Islet precursor cell (in vitro differentiated cells): ENCODE measurements around the gene SCN3A.
A peak's percentile ranks its signal among the peaks of the same experiment; 100 is the strongest.

Experiments
- DNase-seq: peaks from one replicate; pipeline ENCODE4 v3.0.0-alpha.2; 2018

SCN3A gene

GRCh38 chr2:165109915-165110314 is 93.9 kb downstream of the SCN3A start:
- DNase-seq: peak; percentile 59

GRCh38 chr2:165105926-165106325 is 97.9 kb downstream of the SCN3A start:
- DNase-seq: no peak

GRCh38 chr2:165087933-165088901 is 115.6 kb downstream of the SCN3A start:
- no peak for DNase-seq

- DNase-seq: no peak
Measured at GRCh38 chr2:165086337-165086736, 117.5 kb downstream of the SCN3A start.

- DNase-seq: no peak
Measured at GRCh38 chr2:165083326-165083725, 120.5 kb downstream of the SCN3A start.

GRCh38 chr2:165082479-165082878 is 121.4 kb downstream of the SCN3A start:
- no peak for DNase-seq

- DNase-seq: no peak
Measured at GRCh38 chr2:165081276-165081675, 122.6 kb downstream of the SCN3A start.

GRCh38 chr2:165079432-165079831 is 124.4 kb downstream of the SCN3A start:
- DNase-seq: no peak

GRCh38 chr2:165078913-165079312 is 124.9 kb downstream of the SCN3A start:
- DNase-seq: no peak

- no peak for DNase-seq
Measured at GRCh38 chr2:165074884-165075283, 129.0 kb downstream of the SCN3A start.

- DNase-seq: no peak
Measured at GRCh38 chr2:165074323-165074722, 129.5 kb downstream of the SCN3A start.

- DNase-seq: peak; percentile 96
Measured at GRCh38 chr2:165070076-165070475, 133.8 kb downstream of the SCN3A start.

- no peak for DNase-seq
Measured at GRCh38 chr2:165069151-165069550, 134.7 kb downstream of the SCN3A start.

- DNase-seq: no peak
Measured at GRCh38 chr2:165068487-165068757, 135.4 kb downstream of the SCN3A start.

GRCh38 chr2:165067643-165068486 is 136.0 kb downstream of the SCN3A start:
- peak; percentile 94 for DNase-seq

GRCh38 chr2:165064743-165065142 is 139.1 kb downstream of the SCN3A start:
- no peak for DNase-seq

- no peak for DNase-seq
Measured at GRCh38 chr2:165060411-165060810, 143.4 kb downstream of the SCN3A start.

- DNase-seq: no peak
Measured at GRCh38 chr2:165058476-165059265, 145.2 kb downstream of the SCN3A start.

GRCh38 chr2:165057931-165058330 is 145.9 kb downstream of the SCN3A start:
- DNase-seq: no peak

GRCh38 chr2:165057308-165057707 is 146.5 kb downstream of the SCN3A start:
- no peak for DNase-seq

GRCh38 chr2:165056564-165056963 is 147.3 kb downstream of the SCN3A start:
- no peak for DNase-seq

- no peak for DNase-seq
Measured at GRCh38 chr2:165055082-165055851, 148.6 kb downstream of the SCN3A start.
